ENCODE measurements around the gene TMPRSS9.

- TF ChIP-seq, protein P1, sequence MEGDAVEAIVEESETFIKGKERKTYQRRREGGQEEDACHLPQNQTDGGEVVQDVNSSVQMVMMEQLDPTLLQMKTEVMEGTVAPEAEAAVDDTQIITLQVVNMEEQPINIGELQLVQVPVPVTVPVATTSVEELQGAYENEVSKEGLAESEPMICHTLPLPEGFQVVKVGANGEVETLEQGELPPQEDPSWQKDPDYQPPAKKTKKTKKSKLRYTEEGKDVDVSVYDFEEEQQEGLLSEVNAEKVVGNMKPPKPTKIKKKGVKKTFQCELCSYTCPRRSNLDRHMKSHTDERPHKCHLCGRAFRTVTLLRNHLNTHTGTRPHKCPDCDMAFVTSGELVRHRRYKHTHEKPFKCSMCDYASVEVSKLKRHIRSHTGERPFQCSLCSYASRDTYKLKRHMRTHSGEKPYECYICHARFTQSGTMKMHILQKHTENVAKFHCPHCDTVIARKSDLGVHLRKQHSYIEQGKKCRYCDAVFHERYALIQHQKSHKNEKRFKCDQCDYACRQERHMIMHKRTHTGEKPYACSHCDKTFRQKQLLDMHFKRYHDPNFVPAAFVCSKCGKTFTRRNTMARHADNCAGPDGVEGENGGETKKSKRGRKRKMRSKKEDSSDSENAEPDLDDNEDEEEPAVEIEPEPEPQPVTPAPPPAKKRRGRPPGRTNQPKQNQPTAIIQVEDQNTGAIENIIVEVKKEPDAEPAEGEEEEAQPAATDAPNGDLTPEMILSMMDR (IDR thresholded peaks at IDR 0.05) = no peak
- TF ChIP-seq POLR2A (IDR thresholded peaks at IDR 0.05) (no peak), POLR2AphosphoS5 (IDR thresholded peaks at IDR 0.05; ENCODE audit: insufficient read depth in 1 of 2, low read depth in 1 of 2) (no peak)
Observed at GRCh38 chr19:2408247-2408646, 48.2 kb downstream of the TMPRSS9 start.
